ENCODE data around the gene UMPS. TPM values are rescaled to one million over a fixed set of nuclear protein-coding genes. Genes with fewer than 3 reads are reported as not detected.

UMPS gene
- total and polyA plus RNA-seq, 2 experiments from 2014 or later, result 44.1 to 48.8 TPM

DNA sequence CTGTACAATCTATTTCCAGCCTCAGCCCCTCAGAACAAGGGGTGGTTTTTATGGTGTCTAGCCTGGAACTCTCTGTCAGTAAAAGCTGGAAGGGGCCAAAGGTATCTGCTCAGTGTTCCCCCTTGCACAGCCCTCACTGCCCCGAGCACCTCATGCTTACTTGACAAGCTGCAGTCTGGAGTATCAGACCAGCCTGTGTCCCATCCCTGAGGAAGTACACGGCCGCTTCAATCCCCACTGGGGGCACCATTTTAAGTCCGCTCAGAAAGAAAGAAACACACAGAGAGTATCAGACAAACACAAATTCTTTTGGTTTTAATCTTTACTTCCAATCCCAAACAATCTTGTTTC lies 32.4 kb downstream of the UMPS start:
- H3K4me1 ChIP-seq (ENCODE audit: insufficient read depth), result peaks cover 18% of the 10 kb centered on the region
- H4K20me1 ChIP-seq (replicated peaks; ENCODE audit: insufficient read depth), result no peaks in the 10 kb centered on the region
- no peak overlapping the region for H2AFZ ChIP-seq
- no peak overlapping the region for H3K4me2 ChIP-seq
- Mint-ChIP-seq H3K4me1 (peaks cover 23% of the 10 kb centered on the region), H3K4me3 (no peak overlapping the region), H3K9me3 (no peaks in the 10 kb centered on the region; the same call in 2 of the 3 replicates), H3K36me3 (ENCODE audit: low read depth) (peaks cover 48% of the 10 kb centered on the region), H3K27me3 (ENCODE audit: insufficient read depth, low read depth, poor library complexity) (peaks cover 14% of the 10 kb centered on the region), H3K27ac (no peak overlapping the region)
- H3K36me3 ChIP-seq (ENCODE audit: insufficient read depth), result peaks cover 19% of the 10 kb centered on the region; the same call in 1 of the 2 replicates
- no peaks in the 10 kb centered on the region for H3K79me2 ChIP-seq (replicated peaks; ENCODE audit: insufficient read depth)
- H3K4me3 ChIP-seq, result no peak overlapping the region
- DNase-seq (ENCODE audit: low spot score) (no peak), ATAC-seq (no peak)
- no peaks in the 10 kb centered on the region for H3K27me3 ChIP-seq (ENCODE audit: insufficient read depth)
- TF ChIP-seq, protein P1, sequence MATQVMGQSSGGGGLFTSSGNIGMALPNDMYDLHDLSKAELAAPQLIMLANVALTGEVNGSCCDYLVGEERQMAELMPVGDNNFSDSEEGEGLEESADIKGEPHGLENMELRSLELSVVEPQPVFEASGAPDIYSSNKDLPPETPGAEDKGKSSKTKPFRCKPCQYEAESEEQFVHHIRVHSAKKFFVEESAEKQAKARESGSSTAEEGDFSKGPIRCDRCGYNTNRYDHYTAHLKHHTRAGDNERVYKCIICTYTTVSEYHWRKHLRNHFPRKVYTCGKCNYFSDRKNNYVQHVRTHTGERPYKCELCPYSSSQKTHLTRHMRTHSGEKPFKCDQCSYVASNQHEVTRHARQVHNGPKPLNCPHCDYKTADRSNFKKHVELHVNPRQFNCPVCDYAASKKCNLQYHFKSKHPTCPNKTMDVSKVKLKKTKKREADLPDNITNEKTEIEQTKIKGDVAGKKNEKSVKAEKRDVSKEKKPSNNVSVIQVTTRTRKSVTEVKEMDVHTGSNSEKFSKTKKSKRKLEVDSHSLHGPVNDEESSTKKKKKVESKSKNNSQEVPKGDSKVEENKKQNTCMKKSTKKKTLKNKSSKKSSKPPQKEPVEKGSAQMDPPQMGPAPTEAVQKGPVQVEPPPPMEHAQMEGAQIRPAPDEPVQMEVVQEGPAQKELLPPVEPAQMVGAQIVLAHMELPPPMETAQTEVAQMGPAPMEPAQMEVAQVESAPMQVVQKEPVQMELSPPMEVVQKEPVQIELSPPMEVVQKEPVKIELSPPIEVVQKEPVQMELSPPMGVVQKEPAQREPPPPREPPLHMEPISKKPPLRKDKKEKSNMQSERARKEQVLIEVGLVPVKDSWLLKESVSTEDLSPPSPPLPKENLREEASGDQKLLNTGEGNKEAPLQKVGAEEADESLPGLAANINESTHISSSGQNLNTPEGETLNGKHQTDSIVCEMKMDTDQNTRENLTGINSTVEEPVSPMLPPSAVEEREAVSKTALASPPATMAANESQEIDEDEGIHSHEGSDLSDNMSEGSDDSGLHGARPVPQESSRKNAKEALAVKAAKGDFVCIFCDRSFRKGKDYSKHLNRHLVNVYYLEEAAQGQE (IDR thresholded peaks at IDR 0.05; ENCODE audit: unreplicated experiment), result no peak
- TF ChIP-seq ZNF114 (CRISPR knock-in tag; IDR thresholded peaks at IDR 0.05), result no peak
- TF ChIP-seq NANOG (IDR thresholded peaks at IDR 0.05; ENCODE audit: borderline replicate concordance), result no peak
- TF ChIP-seq POLR2AphosphoS5 (IDR thresholded peaks at IDR 0.05; ENCODE audit: low read depth), result no peak
- no peak for TF ChIP-seq CREB1 (CRISPR knock-in tag; IDR thresholded peaks at IDR 0.05; ENCODE audit: low read depth)
- TF ChIP-seq, protein P2, sequence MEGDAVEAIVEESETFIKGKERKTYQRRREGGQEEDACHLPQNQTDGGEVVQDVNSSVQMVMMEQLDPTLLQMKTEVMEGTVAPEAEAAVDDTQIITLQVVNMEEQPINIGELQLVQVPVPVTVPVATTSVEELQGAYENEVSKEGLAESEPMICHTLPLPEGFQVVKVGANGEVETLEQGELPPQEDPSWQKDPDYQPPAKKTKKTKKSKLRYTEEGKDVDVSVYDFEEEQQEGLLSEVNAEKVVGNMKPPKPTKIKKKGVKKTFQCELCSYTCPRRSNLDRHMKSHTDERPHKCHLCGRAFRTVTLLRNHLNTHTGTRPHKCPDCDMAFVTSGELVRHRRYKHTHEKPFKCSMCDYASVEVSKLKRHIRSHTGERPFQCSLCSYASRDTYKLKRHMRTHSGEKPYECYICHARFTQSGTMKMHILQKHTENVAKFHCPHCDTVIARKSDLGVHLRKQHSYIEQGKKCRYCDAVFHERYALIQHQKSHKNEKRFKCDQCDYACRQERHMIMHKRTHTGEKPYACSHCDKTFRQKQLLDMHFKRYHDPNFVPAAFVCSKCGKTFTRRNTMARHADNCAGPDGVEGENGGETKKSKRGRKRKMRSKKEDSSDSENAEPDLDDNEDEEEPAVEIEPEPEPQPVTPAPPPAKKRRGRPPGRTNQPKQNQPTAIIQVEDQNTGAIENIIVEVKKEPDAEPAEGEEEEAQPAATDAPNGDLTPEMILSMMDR (conservative IDR thresholded peaks at IDR 0.05; ENCODE audit: low read depth in 2 of 2), result no peak
- TF ChIP-seq EZH2 (IDR thresholded peaks at IDR 0.05; ENCODE audit: low read depth, unreplicated experiment), result no peak
- TF ChIP-seq, protein P3, sequence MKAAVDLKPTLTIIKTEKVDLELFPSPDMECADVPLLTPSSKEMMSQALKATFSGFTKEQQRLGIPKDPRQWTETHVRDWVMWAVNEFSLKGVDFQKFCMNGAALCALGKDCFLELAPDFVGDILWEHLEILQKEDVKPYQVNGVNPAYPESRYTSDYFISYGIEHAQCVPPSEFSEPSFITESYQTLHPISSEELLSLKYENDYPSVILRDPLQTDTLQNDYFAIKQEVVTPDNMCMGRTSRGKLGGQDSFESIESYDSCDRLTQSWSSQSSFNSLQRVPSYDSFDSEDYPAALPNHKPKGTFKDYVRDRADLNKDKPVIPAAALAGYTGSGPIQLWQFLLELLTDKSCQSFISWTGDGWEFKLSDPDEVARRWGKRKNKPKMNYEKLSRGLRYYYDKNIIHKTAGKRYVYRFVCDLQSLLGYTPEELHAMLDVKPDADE (IDR thresholded peaks at IDR 0.05), result no peak
- no peak for TF ChIP-seq JUNB (IDR thresholded peaks at IDR 0.05; ENCODE audit: unreplicated experiment)
- TF ChIP-seq, protein P4, sequence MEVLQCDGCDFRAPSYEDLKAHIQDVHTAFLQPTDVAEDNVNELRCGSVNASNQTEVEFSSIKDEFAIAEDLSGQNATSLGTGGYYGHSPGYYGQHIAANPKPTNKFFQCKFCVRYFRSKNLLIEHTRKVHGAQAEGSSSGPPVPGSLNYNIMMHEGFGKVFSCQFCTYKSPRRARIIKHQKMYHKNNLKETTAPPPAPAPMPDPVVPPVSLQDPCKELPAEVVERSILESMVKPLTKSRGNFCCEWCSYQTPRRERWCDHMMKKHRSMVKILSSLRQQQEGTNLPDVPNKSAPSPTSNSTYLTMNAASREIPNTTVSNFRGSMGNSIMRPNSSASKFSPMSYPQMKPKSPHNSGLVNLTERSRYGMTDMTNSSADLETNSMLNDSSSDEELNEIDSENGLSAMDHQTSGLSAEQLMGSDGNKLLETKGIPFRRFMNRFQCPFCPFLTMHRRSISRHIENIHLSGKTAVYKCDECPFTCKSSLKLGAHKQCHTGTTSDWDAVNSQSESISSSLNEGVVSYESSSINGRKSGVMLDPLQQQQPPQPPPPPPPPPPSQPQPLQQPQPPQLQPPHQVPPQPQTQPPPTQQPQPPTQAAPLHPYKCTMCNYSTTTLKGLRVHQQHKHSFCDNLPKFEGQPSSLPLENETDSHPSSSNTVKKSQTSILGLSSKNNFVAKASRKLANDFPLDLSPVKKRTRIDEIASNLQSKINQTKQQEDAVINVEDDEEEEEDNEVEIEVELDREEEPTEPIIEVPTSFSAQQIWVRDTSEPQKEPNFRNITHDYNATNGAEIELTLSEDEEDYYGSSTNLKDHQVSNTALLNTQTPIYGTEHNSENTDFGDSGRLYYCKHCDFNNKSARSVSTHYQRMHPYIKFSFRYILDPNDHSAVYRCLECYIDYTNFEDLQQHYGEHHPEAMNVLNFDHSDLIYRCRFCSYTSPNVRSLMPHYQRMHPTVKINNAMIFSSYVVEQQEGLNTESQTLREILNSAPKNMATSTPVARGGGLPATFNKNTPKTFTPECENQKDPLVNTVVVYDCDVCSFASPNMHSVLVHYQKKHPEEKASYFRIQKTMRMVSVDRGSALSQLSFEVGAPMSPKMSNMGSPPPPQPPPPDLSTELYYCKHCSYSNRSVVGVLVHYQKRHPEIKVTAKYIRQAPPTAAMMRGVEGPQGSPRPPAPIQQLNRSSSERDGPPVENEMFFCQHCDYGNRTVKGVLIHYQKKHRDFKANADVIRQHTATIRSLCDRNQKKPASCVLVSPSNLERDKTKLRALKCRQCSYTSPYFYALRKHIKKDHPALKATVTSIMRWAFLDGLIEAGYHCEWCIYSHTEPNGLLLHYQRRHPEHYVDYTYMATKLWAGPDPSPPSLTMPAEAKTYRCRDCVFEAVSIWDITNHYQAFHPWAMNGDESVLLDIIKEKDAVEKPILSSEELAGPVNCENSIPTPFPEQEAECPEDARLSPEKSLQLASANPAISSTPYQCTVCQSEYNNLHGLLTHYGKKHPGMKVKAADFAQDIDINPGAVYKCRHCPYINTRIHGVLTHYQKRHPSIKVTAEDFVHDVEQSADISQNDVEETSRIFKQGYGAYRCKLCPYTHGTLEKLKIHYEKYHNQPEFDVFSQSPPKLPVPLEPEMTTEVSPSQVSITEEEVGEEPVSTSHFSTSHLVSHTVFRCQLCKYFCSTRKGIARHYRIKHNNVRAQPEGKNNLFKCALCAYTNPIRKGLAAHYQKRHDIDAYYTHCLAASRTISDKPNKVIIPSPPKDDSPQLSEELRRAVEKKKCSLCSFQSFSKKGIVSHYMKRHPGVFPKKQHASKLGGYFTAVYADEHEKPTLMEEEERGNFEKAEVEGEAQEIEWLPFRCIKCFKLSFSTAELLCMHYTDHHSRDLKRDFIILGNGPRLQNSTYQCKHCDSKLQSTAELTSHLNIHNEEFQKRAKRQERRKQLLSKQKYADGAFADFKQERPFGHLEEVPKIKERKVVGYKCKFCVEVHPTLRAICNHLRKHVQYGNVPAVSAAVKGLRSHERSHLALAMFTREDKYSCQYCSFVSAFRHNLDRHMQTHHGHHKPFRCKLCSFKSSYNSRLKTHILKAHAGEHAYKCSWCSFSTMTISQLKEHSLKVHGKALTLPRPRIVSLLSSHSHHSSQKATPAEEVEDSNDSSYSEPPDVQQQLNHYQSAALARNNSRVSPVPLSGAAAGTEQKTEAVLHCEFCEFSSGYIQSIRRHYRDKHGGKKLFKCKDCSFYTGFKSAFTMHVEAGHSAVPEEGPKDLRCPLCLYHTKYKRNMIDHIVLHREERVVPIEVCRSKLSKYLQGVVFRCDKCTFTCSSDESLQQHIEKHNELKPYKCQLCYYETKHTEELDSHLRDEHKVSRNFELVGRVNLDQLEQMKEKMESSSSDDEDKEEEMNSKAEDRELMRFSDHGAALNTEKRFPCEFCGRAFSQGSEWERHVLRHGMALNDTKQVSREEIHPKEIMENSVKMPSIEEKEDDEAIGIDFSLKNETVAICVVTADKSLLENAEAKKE (CRISPR knock-in tag; IDR thresholded peaks at IDR 0.05), result no peak
- TF ChIP-seq EZH2phosphoT487 (IDR thresholded peaks at IDR 0.05; ENCODE audit: unreplicated experiment), result no peak
- peaks cover 8% of the 10 kb centered on the region; the same call in 1 of the 2 replicates for H3K9me2 ChIP-seq (ENCODE audit: insufficient read depth)
- H3K27ac ChIP-seq (ENCODE audit: low read depth), result 0 out of 2 replicates have a peak overlapping the region, but pooled peaks have one; percentile 39
- H3F3A ChIP-seq (replicated peaks; ENCODE audit: low read depth), result peaks cover 24% of the 10 kb centered on the region; the same call in 1 of the 2 replicates

All from GM23338 (cell line).